ENCODE data around the gene COL28A1. TPM values are rescaled to one million over a fixed set of nuclear protein-coding genes. Genes with fewer than 3 reads are reported as not detected.

Gene COL28A1
- total and polyA plus RNA-seq, 4 donors, result 1.3 to 10.2 (median 3.2) TPM

DNA sequence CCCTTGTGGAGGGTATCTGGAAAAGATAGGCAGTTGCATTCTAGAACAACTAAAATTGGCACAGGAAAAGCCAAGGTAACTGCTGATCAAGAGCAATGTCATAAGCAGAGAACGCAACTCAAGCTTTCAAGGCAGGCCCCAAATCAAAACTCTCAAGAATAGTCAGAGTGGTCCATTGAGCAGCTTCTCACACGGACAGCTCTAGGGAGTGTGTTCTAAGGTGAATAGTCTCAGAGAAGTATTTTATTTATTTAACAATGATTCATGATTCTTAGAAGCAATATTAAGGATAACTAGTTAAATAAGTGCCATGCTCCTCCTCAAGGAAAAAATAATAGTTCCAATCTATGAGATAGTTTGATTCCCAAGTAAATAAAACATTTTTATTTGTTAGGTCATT is 83.0 kb downstream of the COL28A1 start:
- 75 to 89% methylated on average over 2 of the region's 2 CpGs for WGBS, 2 donors
- TF ChIP-seq, protein P1, sequence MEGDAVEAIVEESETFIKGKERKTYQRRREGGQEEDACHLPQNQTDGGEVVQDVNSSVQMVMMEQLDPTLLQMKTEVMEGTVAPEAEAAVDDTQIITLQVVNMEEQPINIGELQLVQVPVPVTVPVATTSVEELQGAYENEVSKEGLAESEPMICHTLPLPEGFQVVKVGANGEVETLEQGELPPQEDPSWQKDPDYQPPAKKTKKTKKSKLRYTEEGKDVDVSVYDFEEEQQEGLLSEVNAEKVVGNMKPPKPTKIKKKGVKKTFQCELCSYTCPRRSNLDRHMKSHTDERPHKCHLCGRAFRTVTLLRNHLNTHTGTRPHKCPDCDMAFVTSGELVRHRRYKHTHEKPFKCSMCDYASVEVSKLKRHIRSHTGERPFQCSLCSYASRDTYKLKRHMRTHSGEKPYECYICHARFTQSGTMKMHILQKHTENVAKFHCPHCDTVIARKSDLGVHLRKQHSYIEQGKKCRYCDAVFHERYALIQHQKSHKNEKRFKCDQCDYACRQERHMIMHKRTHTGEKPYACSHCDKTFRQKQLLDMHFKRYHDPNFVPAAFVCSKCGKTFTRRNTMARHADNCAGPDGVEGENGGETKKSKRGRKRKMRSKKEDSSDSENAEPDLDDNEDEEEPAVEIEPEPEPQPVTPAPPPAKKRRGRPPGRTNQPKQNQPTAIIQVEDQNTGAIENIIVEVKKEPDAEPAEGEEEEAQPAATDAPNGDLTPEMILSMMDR (IDR thresholded peaks at IDR 0.05; ENCODE audit: control extremely low read depth, extremely low read depth), result no peak
- no peaks in the 10 kb centered on the region for H3K36me3 ChIP-seq (ENCODE audit: control insufficient read depth in 4 of 4, insufficient read depth in 4 of 4, low read length in 4 of 4)
- no peak overlapping the region for H3K4me3 ChIP-seq
- H3K27me3 ChIP-seq (ENCODE audit: control insufficient read depth in 3 of 3, insufficient read depth in 3 of 3, low read length in 2 of 3), result no peaks in the 10 kb centered on the region
- no peaks in the 10 kb centered on the region for H3K4me1 ChIP-seq (ENCODE audit: control insufficient read depth in 5 of 5, insufficient read depth in 5 of 5, low read length in 5 of 5)
- ATAC-seq (ENCODE audit: insufficient read depth, low FRiP score), result no peak
- no peak overlapping the region for H3K9ac ChIP-seq (ENCODE audit: insufficient read depth in 1 of 2, low read length in 2 of 2)
- peaks cover 0 to 2% (median 0%) of the 10 kb centered on the region in 4 donors for H3K9me3 ChIP-seq (ENCODE audit: control insufficient read depth in 4 of 4, insufficient read depth in 3 of 4, low read length in 3 of 4)
- H3K27ac ChIP-seq (ENCODE audit: low read depth in 1 of 2, low read length in 1 of 2), result no peak overlapping the region
- no peak for DNase-seq

DNA sequence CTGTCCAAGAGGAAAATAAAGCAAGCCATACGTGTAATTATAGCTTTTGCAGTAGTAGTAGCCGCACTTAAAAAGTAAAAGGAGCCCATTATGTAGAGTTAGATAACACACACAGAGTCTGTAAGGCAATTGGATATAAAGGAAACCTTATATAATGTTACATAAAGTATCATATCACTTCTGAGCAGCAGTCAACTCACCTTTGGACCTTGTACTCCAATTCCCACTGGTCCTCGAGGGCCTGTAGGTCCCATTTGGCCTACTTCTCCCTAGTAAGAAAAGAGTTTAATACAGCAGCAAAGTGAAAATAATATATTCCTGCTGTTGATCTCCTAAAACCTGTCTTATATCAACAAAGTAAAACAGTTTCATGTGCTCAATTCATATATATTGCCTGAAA is 83.6 kb downstream of the COL28A1 start:
- Histone ChIP-seq H3K27ac (ENCODE audit: low read depth in 1 of 2, low read length in 1 of 2) (no peak overlapping the region), H3K9ac (ENCODE audit: insufficient read depth in 1 of 2, low read length in 2 of 2) (no peak overlapping the region), H3K36me3 (ENCODE audit: control insufficient read depth in 4 of 4, insufficient read depth in 4 of 4, low read length in 4 of 4) (no peaks in the 10 kb centered on the region), H3K9me3 (ENCODE audit: control insufficient read depth in 4 of 4, insufficient read depth in 3 of 4, low read length in 3 of 4) (peaks cover 0 to 2% (median 0%) of the 10 kb centered on the region in 4 donors), H3K4me3 (no peak overlapping the region), H3K27me3 (ENCODE audit: control insufficient read depth in 3 of 3, insufficient read depth in 3 of 3, low read length in 2 of 3) (no peaks in the 10 kb centered on the region), H3K4me1 (ENCODE audit: control insufficient read depth in 5 of 5, insufficient read depth in 5 of 5, low read length in 5 of 5) (no peaks in the 10 kb centered on the region)
- DNase-seq (no peak), ATAC-seq (ENCODE audit: insufficient read depth, low FRiP score) (no peak)
- TF ChIP-seq, protein P1 (IDR thresholded peaks at IDR 0.05; ENCODE audit: control extremely low read depth, extremely low read depth), result no peak
- 94 to 96% methylated on average over 3 of the region's 3 CpGs for WGBS, 2 donors

DNA sequence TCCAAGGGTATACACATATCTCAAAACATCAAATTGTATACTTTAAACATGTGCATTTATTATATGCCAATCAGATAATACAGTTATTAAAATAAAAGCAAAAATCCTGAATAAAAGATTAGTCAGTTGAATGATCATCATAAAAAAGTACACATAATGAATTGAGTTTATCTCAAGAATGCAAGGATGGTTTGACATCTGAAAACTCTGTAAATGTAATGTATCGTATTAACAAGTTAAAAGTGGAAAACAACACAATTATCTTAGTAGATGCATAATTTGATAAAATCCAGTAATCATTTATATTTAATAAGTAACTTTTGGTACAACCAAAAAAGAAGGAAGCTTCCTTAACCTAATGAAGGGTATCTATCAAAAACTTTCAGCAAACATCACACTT is 86.6 kb downstream of the COL28A1 start:
- TF ChIP-seq, protein P1 (IDR thresholded peaks at IDR 0.05; ENCODE audit: control extremely low read depth, extremely low read depth), result no peak
- Histone ChIP-seq H3K4me1 (ENCODE audit: control insufficient read depth in 5 of 5, insufficient read depth in 5 of 5, low read length in 5 of 5) (peaks cover 0 to 2% (median 0%) of the 10 kb centered on the region in 5 donors), H3K9me3 (ENCODE audit: control insufficient read depth in 4 of 4, insufficient read depth in 3 of 4, low read length in 3 of 4) (peaks cover 0 to 2% (median 2%) of the 10 kb centered on the region in 4 donors), H3K36me3 (ENCODE audit: control insufficient read depth in 4 of 4, insufficient read depth in 4 of 4, low read length in 4 of 4) (no peaks in the 10 kb centered on the region), H3K27ac (ENCODE audit: low read depth in 1 of 2, low read length in 1 of 2) (no peak overlapping the region), H3K9ac (ENCODE audit: insufficient read depth in 1 of 2, low read length in 2 of 2) (no peak overlapping the region), H3K4me3 (no peak overlapping the region), H3K27me3 (ENCODE audit: control insufficient read depth in 3 of 3, insufficient read depth in 3 of 3, low read length in 2 of 3) (no peaks in the 10 kb centered on the region)
- ATAC-seq (ENCODE audit: insufficient read depth, low FRiP score), result no peak
- DNase-seq, result no peak
- WGBS, 2 donors, result 96 to 97% methylated on average over 1 of the region's 1 CpG

DNA sequence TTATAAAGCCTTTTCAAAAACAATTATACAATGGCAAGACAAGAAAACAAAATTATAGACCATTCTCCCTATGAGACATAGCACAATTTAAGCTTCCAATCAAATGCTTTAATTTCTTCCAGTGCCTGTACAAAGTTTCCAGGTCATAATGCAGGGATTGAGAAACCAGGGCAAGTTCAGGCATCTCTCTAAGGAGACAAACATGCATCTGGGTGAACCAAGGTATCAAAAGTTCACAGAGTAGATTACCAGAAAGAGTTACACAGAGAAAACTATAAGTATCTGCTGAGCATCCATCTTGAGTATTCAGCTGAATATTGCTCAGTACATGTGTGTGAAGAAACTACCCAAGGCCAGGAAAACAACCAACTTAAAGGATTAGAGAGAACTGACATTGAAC is 89.1 kb downstream of the COL28A1 start:
- TF ChIP-seq, protein P1 (IDR thresholded peaks at IDR 0.05; ENCODE audit: control extremely low read depth, extremely low read depth), result no peak
- Histone ChIP-seq H3K36me3 (ENCODE audit: control insufficient read depth in 4 of 4, insufficient read depth in 4 of 4, low read length in 4 of 4) (no peaks in the 10 kb centered on the region), H3K4me1 (ENCODE audit: control insufficient read depth in 5 of 5, insufficient read depth in 5 of 5, low read length in 5 of 5) (peaks cover 0 to 4% (median 0%) of the 10 kb centered on the region in 5 donors), H3K9me3 (ENCODE audit: control insufficient read depth in 4 of 4, insufficient read depth in 3 of 4, low read length in 3 of 4) (peaks cover 0 to 2% (median 2%) of the 10 kb centered on the region in 4 donors), H3K27ac (ENCODE audit: low read depth in 1 of 2, low read length in 1 of 2) (no peak overlapping the region), H3K9ac (ENCODE audit: insufficient read depth in 1 of 2, low read length in 2 of 2) (no peak overlapping the region), H3K27me3 (ENCODE audit: control insufficient read depth in 3 of 3, insufficient read depth in 3 of 3, low read length in 2 of 3) (no peaks in the 10 kb centered on the region), H3K4me3 (no peak overlapping the region)
- DNase-seq (no peak), ATAC-seq (ENCODE audit: insufficient read depth, low FRiP score) (no peak)
